GM18498 (cell line): Measurements from ENCODE around the gene ARHGEF10L.

Source experiments
- ATAC-seq: cut with Tn5 transposase; IDR thresholded peaks from one replicate; pipeline ENCODE4 v1.9.1; 2021; ENCODE audit warnings: mild to moderate bottlenecking, moderate library complexity; ENCODE audit not compliant: unreplicated experiment

Gene ARHGEF10L

DNA sequence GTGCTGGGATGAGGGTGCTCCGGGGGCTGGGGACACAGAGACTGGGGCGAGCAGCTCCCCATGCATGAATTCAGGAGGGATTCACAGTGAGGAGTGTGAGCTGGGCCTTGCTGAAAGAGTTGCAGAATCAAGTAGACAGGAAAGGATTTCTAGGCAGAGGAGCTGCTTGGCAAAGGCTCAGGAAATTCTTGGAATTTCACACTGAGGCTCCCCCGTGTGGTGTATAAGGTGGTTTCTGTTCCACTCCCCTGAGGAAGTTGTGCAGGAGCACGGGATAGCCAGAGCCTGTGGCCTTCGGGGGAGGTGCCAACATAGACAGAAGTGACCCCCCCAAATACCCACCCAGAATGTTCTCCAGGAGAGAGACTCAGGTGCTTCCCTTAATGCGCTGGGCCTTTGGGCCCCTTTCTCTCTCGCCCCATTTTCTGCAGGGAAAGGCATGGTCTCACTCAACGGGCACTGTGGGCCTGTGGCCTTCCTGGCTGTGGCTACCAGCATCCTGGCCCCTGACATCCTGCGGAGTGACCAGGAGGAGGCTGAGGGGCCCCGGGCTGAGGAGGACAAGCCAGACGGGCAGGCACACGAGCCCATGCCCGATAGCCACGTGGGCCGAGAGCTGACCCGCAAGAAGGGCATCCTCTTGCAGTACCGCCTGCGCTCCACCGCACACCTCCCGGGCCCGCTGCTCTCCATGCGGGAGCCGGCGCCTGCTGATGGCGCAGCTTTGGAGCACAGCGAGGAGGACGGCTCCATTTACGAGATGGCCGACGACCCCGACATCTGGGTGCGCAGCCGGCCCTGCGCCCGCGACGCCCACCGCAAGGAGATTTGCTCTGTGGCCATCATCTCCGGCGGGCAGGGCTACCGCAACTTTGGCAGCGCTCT lies 157.2 kb downstream of the ARHGEF10L start:
- no peak for ATAC-seq

DNA sequence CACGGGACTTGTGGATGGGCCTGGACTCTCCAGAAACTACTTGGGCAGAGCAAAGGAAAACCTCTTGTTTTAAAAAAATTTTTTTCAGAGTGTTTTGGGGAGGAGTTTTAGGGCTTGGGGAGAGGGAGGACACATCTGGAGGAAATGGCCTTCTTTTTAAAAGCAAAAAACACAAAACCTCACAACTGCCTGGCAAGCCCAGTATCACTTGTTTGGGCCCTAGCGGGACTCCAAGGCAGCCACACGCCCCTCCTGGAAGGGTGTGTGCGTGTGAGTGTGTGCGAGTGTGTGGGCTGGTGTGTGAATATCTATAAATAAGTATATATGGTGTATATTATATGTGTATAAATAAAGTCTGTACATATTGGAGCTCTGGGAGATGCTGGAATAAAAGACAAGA lies 158.0 kb downstream of the ARHGEF10L start:
- no peak for ATAC-seq

DNA sequence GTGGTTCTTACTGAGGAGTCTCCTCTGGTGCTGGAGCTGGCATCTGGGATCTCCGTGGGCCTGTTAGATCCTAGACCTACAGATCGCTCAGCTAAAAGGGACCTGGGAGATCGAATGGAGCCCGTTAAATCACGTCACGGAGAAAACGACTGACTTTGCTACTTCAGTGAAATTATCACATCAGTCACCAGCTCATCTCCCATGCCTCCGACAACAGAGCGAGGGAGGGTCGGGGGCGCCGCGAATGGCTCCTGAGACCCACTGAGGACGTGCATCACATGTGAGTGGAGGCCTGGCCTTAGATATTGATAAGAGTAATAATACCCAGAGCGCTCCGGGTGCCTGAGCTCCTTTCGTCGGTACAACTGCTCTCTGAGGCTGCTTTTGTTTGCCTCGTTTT lies 160.1 kb downstream of the ARHGEF10L start:
- no peak for ATAC-seq

DNA sequence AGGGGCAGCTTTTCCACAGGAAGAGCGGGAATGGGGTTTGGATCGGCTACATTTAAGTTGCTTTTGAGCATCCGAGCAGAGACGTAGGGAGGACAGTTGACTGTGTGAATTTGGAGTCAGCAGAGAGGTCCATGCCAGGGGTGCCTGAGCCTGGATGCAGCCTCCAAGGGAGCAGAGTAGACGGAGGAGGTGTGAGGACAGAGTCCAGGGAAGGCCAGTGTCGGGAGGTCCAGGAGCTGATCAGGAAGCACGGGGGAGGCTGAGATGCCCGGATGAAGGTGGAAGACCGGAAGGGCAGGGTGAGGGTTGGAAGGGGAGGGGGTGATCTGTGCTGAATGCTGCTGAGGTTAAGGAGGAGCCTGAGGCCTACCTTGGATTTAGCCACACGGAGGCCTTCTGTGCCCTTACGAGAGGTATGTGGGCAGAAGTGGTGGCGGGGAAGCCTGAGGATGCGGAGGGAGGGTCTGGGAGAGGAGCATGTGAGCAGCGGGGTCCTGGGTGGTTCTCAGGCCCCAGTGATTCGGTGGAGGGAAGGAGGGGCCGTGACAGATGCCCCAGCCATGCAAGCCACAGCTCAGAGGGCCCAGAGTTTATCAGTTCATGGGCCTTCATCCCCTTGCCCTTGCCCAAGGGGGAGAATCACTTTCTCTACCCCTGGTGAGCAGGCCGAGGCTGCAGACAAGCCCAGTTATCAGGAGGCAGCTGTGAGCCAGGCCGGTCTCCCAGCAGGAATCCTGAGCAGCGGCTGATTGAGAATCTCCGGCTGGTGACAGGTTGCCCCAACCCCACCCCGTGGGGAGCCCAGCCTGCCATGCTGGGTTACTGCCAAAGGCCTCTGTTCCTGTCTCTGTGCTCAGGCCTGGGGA lies 161.7 kb downstream of the ARHGEF10L start:
- no peak for ATAC-seq

DNA sequence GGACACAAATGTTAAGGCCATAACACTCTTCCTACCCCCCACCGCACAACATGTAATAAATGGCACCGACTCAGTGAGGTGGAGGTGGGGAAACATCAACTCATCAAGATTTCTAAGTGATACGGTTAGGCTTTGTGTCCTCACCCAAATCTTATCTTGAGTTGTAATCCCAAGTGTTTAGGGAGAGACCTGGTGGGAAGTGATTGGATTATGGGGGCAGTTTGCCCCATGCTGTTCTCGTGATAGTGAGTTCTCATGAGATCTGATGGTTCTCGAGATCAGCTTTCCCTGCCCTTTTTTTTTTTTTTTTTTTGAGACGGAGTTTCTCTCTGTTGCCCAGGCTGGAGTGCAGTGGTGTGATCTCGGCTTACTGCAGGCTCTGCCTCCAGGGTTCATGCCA lies 164.7 kb downstream of the ARHGEF10L start:
- no peak for ATAC-seq

DNA sequence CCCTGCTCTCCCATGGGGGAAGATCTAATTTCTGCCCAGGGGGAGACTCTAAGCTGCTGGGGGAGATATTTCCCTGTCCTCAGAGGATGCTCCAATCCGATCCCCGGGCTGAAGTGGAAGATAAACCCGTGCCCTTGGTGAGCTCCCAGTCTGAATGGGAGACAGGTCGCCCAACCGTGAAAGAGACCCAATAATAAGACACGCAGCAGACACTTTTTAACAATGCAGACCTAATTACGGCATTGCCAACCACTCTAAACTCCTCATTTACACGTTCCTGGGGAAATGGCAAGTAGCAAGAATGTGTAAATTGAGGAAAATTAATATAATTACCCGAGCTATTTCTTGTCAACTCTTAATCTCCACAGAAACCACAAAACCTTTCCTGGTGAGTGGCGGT lies 166.9 kb downstream of the ARHGEF10L start:
- no peak for ATAC-seq

DNA sequence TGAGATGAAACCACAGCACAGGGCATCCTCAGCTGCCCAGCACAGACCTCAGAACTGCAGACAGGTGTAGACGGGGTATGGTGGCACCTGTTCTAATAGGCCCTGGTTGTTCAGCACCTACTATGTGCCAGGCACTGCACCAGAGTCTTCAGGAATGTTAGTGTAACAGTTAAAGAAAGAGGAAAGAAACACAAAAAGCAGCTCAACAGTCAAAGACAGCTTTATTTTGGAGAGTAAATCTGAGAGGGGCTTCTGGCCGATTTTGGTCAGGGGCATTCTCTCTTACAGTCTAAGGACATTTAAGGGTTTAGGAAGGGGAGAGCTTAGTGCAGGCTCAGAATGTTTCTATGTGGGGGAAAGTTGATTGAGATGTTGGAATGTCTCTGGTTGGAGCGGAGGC lies 170.5 kb downstream of the ARHGEF10L start:
- no peak for ATAC-seq

DNA sequence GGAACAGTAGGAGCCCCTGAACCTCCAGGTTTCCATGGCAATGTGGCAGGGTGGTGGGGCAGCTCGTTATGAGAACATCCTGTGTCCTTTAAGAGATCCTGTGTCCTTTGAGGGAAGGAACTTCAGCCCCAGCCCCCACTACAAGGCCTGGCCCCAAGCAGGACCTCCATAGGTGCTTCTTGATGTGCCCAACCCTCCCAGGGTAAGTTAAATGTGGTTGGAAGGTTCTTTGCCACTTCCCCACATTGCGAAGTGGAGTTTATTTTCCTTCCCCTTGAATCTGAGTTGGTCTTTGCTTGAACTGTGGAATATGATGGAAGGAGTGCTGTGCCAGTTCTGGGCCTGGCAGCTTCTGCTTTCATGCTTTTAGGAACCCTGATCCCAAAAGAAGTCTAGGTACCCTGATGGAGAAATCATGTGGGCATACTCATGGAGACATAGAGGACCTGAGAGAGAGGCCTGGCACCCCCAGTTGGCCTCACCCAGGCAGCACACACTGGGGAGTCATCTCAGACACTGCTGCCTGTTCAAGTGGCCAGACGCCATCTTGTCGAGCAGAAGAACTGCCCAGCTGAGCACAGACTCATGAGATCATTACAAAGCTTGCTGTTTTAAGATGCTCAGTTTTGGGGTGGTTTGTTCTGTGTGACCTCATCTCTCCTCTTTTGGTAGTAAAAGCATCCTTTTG lies 171.5 kb downstream of the ARHGEF10L start:
- ATAC-seq: no peak

DNA sequence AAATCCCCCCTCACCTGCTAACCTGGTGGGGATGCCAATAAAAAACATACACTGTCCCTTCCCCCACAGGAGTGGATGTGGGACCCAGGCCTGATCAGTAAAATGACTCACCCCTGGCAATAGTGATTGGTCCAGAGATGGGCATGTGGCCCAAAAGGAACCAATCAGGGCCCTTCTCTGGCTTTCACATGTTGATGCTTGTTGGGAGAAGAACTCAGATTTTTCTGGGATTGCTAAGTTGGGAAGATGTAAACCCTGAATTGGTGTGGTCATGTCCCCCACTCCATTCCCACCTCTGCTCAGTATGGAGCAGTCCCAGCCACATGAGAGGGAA lies 172.0 kb downstream of the ARHGEF10L start:
- no peak for ATAC-seq

DNA sequence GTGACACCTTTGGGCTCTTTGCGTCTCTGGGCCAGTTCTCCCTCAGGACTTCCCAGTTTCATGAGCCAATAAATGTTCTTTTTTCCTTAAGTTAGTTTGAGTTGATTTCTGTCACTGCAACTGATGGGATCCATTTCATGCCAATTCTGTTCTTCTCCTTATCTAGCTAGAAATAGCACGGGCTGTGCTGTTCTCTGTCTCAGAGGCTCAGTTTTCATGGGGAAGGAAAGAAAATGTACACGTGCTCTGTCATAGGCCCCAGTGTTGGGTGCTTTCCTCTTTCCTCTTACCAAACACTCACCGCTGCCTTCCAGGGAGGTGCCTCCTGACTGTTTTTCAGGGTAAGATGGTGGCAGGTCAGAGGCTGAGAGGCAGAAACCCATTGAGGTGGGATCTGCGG lies 172.4 kb downstream of the ARHGEF10L start:
- no peak for ATAC-seq

DNA sequence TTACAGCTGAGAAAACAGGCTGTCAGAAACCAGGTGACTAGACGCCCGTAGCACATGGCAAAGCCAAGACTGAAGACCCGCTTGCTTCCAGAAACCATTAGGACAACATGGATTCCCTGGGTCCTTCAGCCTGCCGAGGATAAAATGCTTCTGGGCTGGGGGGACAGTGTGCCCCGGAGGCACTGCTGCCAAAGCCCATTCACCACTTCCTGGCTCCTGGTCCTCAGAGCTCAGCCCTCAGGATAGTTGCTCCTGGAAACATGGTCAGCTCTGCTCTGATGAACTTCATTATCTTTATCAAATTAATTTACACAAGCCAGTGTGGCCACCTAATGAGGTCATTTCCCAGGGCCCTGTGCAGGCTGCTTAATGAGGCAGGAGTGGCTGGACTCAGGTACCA lies 174.5 kb downstream of the ARHGEF10L start:
- ATAC-seq: no peak

DNA sequence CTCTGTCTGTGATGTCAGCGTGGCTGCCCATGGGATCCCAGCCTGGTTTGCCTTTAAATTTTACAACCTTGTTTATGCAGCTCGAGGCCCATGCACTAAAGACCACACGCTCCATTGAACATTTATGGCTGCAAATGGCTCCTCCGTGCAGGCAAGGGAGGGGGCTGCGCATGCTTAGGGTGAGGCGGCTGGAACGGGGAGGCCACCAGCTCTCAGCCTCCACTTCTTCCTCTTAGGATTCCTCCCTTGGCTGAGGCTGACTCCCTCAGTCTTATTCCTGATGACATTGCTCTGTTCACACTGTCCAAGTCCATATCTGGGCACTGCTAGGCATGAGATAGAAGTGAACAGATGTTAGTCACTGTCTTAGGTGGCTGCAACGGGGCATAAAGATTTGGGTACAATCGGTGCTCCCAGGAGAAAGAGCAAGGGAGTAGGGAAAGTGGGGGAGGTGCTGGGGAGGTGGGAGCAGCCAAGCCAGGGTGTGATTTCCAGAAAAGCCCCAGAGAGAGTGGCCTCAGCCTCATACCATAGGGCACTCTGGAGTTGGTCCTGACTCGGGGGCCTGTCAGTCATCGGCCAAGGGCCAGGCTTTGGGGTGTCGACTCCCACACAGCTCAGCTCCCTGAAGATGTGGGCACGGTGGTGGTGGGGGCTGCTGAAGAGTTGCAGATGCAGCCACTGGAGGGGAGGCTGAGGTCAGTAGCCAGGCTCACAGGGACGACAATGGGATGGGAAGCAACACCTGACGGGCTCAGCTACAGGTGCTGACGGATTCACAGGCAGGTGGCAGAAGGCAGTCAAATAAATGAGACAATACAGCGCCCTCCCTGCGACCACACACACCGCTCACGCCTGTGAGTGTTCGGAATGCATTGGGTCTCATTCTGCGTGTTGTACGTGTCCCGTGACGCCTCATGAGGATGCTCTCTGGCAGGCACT lies 178.4 kb downstream of the ARHGEF10L start:
- no peak for ATAC-seq

DNA sequence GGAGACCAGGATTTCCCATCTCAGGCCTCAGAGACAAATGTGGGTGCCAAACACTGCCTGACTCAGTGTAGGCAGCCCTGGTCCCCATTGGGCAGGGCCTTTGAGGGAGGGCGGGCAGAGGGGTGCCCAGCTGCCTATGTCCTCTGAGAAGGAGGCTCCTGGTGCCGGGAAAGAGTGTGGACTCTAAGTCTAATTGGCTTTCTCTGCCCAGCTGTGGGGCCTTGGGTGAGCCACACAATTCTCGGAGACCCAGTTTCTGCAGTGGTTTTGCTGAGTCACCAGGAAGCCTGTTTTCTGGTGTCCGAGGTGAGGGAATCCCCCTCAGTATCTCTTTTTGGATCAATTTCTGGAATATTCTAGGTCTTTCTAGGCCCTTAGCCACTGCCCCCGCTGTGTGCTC lies 180.4 kb downstream of the ARHGEF10L start:
- no peak for ATAC-seq

DNA sequence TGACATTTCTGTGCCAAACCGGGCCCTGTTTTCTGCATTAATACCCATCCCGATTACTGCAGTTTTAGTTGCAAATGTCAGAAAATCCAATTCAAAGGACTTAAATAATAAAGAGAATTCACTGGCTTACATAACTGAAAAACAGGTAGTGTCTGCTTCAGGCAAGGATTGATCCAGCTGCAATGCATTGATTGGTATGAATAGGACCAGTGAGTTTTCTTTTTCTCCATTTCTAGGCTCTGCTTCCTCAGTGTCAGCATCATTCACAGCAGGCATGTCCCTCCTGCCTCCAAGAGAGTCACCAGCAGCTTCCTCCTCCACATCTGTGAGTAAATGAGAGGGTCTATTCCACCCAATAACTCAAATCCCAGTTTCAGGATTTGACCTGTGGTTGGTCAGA lies 181.9 kb downstream of the ARHGEF10L start:
- no peak for ATAC-seq

DNA sequence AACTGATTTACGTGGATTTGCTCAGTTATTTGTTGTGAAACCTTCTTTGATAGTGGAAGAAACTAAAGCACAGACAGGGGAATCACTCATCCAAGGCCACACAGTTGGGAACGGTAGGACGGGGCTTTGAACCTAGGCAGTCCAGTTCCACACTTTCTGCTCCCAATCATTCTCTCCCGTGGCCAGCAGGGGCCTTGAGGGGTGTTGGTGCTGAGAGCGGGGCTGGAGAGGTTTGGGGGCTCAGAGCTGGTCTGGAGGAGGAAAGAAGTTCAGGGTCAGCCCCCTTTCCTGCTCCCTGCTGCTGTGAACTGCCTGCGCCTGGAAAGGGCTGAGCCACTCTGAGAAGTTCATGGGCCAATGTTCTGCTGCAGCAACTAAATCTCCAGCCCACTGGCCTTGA lies 184.2 kb downstream of the ARHGEF10L start:
- no peak for ATAC-seq

DNA sequence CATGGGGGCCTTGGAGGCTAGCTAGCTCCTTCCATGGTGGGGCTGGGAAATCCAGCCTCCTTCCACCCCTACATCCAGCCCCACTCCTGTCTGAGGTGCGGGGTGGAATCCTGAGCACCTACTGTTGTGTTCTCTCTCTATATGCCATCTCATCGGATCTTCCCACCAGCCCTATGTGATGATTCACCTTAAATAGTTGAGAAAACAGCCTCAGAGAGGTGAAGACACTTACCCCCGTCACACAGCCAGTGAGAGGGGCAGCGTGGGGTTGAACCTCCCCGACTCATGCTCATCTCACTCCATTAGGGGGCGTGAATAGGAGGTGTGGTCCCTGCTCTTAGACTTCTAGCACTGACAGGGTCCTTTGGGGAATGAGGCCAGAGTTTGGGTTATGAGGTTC lies 184.7 kb downstream of the ARHGEF10L start:
- ATAC-seq: no peak

DNA sequence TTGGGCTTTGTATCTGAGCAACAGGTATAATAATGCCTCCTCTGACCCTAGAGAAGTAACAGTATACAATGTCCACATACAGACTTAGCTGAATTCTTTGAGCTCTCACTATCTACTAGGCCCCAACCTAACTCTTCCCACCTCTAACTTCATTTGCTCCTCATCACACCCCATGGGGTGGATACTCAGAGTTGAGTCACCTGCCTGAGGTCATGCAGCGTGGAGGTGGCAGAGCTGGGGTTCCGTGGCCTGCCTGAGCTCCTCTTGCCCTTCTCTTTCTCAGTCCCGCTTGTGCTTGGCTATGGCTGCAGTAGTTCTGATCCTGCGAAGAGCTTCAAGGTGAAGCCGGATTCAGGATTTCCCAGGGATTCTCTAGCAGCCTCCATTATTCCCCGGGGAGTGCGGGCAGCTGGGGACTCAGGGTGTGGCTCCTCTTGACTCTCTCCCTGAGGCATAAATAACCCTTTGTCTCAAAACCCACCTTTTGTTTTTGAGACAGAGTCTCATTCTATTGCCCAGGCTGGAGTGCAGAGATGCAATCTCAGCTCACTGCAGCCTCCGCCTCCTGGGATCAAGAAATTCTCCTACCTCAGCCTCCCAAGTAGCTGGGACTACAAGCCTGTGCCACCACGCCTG lies 185.7 kb downstream of the ARHGEF10L start:
- ATAC-seq: no peak

DNA sequence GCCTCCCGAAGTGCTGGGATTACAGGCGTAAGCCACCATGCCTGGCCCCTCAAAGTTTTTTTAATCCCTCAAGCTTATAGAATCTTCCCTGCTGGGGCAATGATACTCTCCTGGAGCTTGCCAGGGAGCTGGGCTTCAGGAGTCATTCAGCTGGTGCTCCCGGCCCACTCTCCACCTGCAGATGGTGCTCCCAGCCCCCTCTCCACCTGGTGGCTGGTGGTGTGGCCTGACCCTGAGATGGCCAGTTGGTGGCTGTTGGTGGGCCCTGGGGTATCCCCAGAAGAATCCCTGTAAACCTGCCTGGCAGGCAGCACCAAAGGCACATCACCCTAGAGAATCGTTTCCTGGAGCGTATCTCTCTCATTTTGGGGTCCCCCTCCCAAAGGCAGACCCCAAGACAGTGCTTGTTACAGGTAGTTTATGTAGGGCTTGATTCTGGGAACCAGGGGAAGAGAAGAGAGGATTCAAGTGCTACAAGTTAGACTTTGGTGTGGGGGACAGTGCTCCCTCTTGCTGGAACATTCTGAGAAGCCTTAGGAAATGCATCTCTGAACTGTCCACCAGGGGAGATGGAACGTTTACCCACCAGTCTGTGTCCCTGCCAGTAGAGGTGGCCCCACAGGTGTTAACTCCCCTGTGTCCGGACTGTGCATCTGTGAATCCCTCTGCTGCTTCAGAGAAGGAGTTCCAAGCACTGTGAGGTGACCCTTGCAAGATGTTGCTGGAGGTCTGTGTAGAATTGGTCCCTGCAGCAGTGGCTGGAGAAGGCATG lies 186.5 kb downstream of the ARHGEF10L start:
- no peak for ATAC-seq

DNA sequence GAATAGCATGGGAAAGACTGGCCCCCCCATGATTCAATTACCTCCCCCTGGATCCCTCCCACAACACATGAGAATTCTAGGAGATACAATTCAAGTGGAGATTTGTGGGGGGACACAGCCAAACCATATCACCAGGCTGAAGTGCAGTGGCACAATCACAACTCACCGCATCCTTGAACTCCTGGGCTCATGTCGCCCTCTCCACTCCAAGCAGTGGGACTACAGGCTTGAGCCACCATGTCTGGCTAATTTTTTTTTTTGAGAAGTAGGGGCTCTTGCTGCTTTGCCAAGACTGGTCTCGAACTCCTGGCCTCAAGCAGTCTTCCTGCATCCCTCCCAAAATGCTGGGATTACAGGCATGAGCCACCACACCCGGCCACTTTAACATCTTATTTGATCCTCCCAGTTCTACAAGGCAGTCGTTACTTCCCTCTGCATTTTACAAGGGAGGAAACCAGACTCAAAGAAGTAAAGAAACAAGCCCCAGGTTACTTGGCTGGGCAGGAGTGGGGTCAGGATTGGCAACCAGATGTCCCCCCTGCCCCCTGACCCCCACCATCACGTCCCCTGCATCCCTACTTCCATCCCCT lies 188.7 kb downstream of the ARHGEF10L start:
- no peak for ATAC-seq
